ENCODE measurements around the gene VSTM4.

Gene VSTM4

GRCh38 chr10:49023752-49024151 lies 91.6 kb downstream of the VSTM4 start:
- Histone ChIP-seq H3K4me3 (replicated peaks; ENCODE audit: insufficient read depth, low read length) (no peak overlapping the region), H3K27ac (replicated peaks) (no peak overlapping the region), H3K27me3 (ENCODE audit: insufficient read depth, poor library complexity, severe bottlenecking) (peaks cover 3% of the 10 kb centered on the region)
- TF ChIP-seq SPI1 (IDR thresholded peaks at IDR 0.05; ENCODE audit: borderline replicate concordance, low read depth) (no peak), CTCF (IDR thresholded peaks at IDR 0.05; ENCODE audit: insufficient read depth, low read length) (no peak), POLR2AphosphoS5 (IDR thresholded peaks at IDR 0.05; ENCODE audit: low read depth) (no peak), GABPA (IDR thresholded peaks at IDR 0.05; ENCODE audit: low read depth) (no peak), REST (IDR thresholded peaks at IDR 0.05; ENCODE audit: insufficient replicate concordance, low read depth) (no peak)
- no peak for DNase-seq (ENCODE audit: low read depth in 1 of 2, low spot score in 1 of 2)

GRCh38 chr10:49023071-49023470 lies 92.3 kb downstream of the VSTM4 start:
- H3K4me3 ChIP-seq (replicated peaks; ENCODE audit: insufficient read depth, low read length): no peak overlapping the region
- DNase-seq (ENCODE audit: low read depth in 1 of 2, low spot score in 1 of 2): no peak
- TF ChIP-seq SPI1 (IDR thresholded peaks at IDR 0.05; ENCODE audit: borderline replicate concordance, low read depth): no peak
- TF ChIP-seq CTCF (IDR thresholded peaks at IDR 0.05; ENCODE audit: insufficient read depth, low read length): no peak
- TF ChIP-seq POLR2AphosphoS5 (IDR thresholded peaks at IDR 0.05; ENCODE audit: low read depth): no peak
- no peak for TF ChIP-seq GABPA (IDR thresholded peaks at IDR 0.05; ENCODE audit: low read depth)
- no peak for TF ChIP-seq REST (IDR thresholded peaks at IDR 0.05; ENCODE audit: insufficient replicate concordance, low read depth)
- no peak overlapping the region for H3K27ac ChIP-seq (replicated peaks)
- peaks cover 2% of the 10 kb centered on the region for H3K27me3 ChIP-seq (ENCODE audit: insufficient read depth, poor library complexity, severe bottlenecking)

GRCh38 chr10:49021685-49022084 lies 93.6 kb downstream of the VSTM4 start:
- H3K27ac ChIP-seq (replicated peaks): no peak overlapping the region
- DNase-seq (ENCODE audit: low read depth in 1 of 2, low spot score in 1 of 2): no peak
- H3K27me3 ChIP-seq (ENCODE audit: insufficient read depth, poor library complexity, severe bottlenecking): peaks cover 3% of the 10 kb centered on the region
- no peak for TF ChIP-seq REST (IDR thresholded peaks at IDR 0.05; ENCODE audit: insufficient replicate concordance, low read depth)
- TF ChIP-seq CTCF (IDR thresholded peaks at IDR 0.05; ENCODE audit: insufficient read depth, low read length): no peak
- TF ChIP-seq POLR2AphosphoS5 (IDR thresholded peaks at IDR 0.05; ENCODE audit: low read depth): no peak
- TF ChIP-seq GABPA (IDR thresholded peaks at IDR 0.05; ENCODE audit: low read depth): no peak
- no peak for TF ChIP-seq SPI1 (IDR thresholded peaks at IDR 0.05; ENCODE audit: borderline replicate concordance, low read depth)
- no peak overlapping the region for H3K4me3 ChIP-seq (replicated peaks; ENCODE audit: insufficient read depth, low read length)

Data from HL-60 (cell line).